Measurements from ENCODE around the gene NUDT8. TPM values are rescaled to one million over a fixed set of nuclear protein-coding genes. Genes with fewer than 3 reads are reported as not detected.

Gene NUDT8
- total RNA-seq, 1 donor from 2014 or later: 22.2 TPM

GRCh38 chr11:67581469-67581868, 48.3 kb downstream of the NUDT8 start:
- H3K4me1 Mint-ChIP-seq (ENCODE audit: low read depth): peaks cover 30% of the 10 kb centered on the region
- H3K27ac Mint-ChIP-seq: no peak overlapping the region
- intact Hi-C loops (cut with micrococcal nuclease): no loop called here
- no peaks in the 10 kb centered on the region for H3K9me3 Mint-ChIP-seq
- H3K36me3 Mint-ChIP-seq (ENCODE audit: low read depth): peaks cover 24% of the 10 kb centered on the region
- no peak for DNase-seq (ENCODE audit: low spot score)
- peaks cover 19% of the 10 kb centered on the region for H3K27me3 Mint-ChIP-seq (ENCODE audit: low read depth)
- no peak overlapping the region for H3K4me3 Mint-ChIP-seq (ENCODE audit: low read depth)

- H3K36me3 Mint-ChIP-seq (ENCODE audit: low read depth): no peaks in the 10 kb centered on the region
- H3K27me3 Mint-ChIP-seq (ENCODE audit: low read depth): peaks cover 29% of the 10 kb centered on the region
- H3K4me1 Mint-ChIP-seq (ENCODE audit: low read depth): peaks cover 22% of the 10 kb centered on the region
- intact Hi-C loops (cut with micrococcal nuclease): no loop called here
- DNase-seq (ENCODE audit: low spot score): no peak
- no peaks in the 10 kb centered on the region for H3K9me3 Mint-ChIP-seq
- no peak overlapping the region for H3K27ac Mint-ChIP-seq
- no peak overlapping the region for H3K4me3 Mint-ChIP-seq (ENCODE audit: low read depth)
Measured at GRCh38 chr11:67577951-67578350, 51.8 kb downstream of the NUDT8 start.

Other genes with a start within 250 kb of the NUDT8 start
- 32.1 and 34.1 TPM in 2 replicates for gene RAD9A, start 238.0 kb downstream of the NUDT8 start, total RNA-seq
- gene PPP1CA, start 228.1 kb downstream of the NUDT8 start, total RNA-seq: 250 and 262 TPM in 2 replicates
- gene TBC1D10C, start 225.9 kb downstream of the NUDT8 start, total RNA-seq: 112 and 118 TPM in 2 replicates
- 0.51 and 0.68 TPM in 2 replicates for gene CARNS1, start 214.3 kb downstream of the NUDT8 start, total RNA-seq
- gene RPS6KB2, start 201.4 kb downstream of the NUDT8 start, total RNA-seq: 67.6 and 70.2 TPM in 2 replicates
- gene PTPRCAP, start 192.3 kb downstream of the NUDT8 start, total RNA-seq: 89.8 and 94.4 TPM in 2 replicates
- 177 and 186 TPM in 2 replicates for gene CORO1B, start 186.5 kb downstream of the NUDT8 start, total RNA-seq
- gene GPR152, start 177.2 kb downstream of the NUDT8 start, total RNA-seq: not detected in 2 replicates
- 0.73 and 1.0 TPM in 2 replicates for gene CABP4, start 174.6 kb downstream of the NUDT8 start, total RNA-seq
- gene TMEM134, start 160.7 kb downstream of the NUDT8 start, total RNA-seq: 58.5 and 62.0 TPM in 2 replicates
- gene AIP, start 146.9 kb downstream of the NUDT8 start, total RNA-seq: 190 and 191 TPM in 2 replicates
- gene PITPNM1, start 124.6 kb downstream of the NUDT8 start, total RNA-seq: 118 and 120 TPM in 2 replicates
- 117 and 119 TPM in 2 replicates for gene CDK2AP2, start 121.8 kb downstream of the NUDT8 start, total RNA-seq
- not detected in 2 replicates for gene CABP2, start 106.5 kb downstream of the NUDT8 start, total RNA-seq
- 339 and 344 TPM in 2 replicates for gene GSTP1, start 46.1 kb downstream of the NUDT8 start, total RNA-seq
- 237 and 242 TPM in 2 replicates for gene NDUFV1, start 23.0 kb downstream of the NUDT8 start, total RNA-seq
- not detected in 2 replicates for gene TBX10, start 9.8 kb upstream of the NUDT8 start, total RNA-seq
- gene ACY3, start 20.8 kb upstream of the NUDT8 start, total RNA-seq: 0.14 TPM in 2 replicates
- gene ALDH3B2, start 44.7 kb upstream of the NUDT8 start, total RNA-seq: not detected in 2 replicates